Effector memory CD4-positive, alpha-beta T cell (primary cell): ENCODE data around the gene PIH1D2.
"Not testable (repeated sequence)": the region's sequence is repeated elsewhere in the genome, so short reads cannot be mapped to it uniquely, and the experiment has no call there.

Experiments
- DNase-seq, 3 donors: peaks; one replicate each; pipeline ENCODE4 v3.0.0-alpha.2; 2020
- H3K27ac ChIP-seq: 2 replicates; pipeline ENCODE4 v1.7.0; 2013; ENCODE audit warnings: mild to moderate bottlenecking, low read length, moderate library complexity; ENCODE audit not compliant: insufficient read depth, poor library complexity, severe bottlenecking
- H3K27me3 ChIP-seq: replicated peaks from 2 replicates; pipeline ENCODE4 v1.7.0; 2013; ENCODE audit warnings: mild to moderate bottlenecking, low read length; ENCODE audit not compliant: insufficient read depth, control insufficient read depth, poor library complexity, severe bottlenecking
- H3K36me3 ChIP-seq: 2 replicates; pipeline ENCODE4 v1.7.0; 2013; ENCODE audit warnings: mild to moderate bottlenecking, low read length, moderate library complexity; ENCODE audit not compliant: control insufficient read depth, insufficient read depth
- H3K4me1 ChIP-seq: 2 replicates; pipeline ENCODE4 v1.7.0; 2013; ENCODE audit warnings: low read length, mild to moderate bottlenecking; ENCODE audit not compliant: control insufficient read depth, insufficient read depth, poor library complexity, severe bottlenecking
- H3K4me3 ChIP-seq: 2 replicates; pipeline ENCODE4 v1.7.0; 2013; ENCODE audit warnings: low read length, low read depth, mild to moderate bottlenecking; ENCODE audit not compliant: insufficient read depth, poor library complexity, severe bottlenecking
- H3K9me3 ChIP-seq: 2 replicates; pipeline ENCODE4 v1.7.0; 2013; ENCODE audit warnings: mild to moderate bottlenecking, low read length, moderate library complexity; ENCODE audit not compliant: control insufficient read depth

PIH1D2 gene

GRCh38 chr11:112100462-112100861, 26.6 kb upstream of the PIH1D2 start:
- Histone ChIP-seq H3K4me3 (no peak overlapping the region), H3K4me1 (no peaks in the 10 kb centered on the region), H3K36me3 (peaks cover 14% of the 10 kb centered on the region), H3K27me3 (no peaks in the 10 kb centered on the region), H3K9me3 (no peaks in the 10 kb centered on the region), H3K27ac (no peak overlapping the region)
- no peak for DNase-seq

GRCh38 chr11:112097734-112098528, 24.1 kb upstream of the PIH1D2 start:
- Histone ChIP-seq H3K9me3 (no peaks in the 10 kb centered on the region), H3K36me3 (peaks cover 18% of the 10 kb centered on the region), H3K27me3 (no peaks in the 10 kb centered on the region), H3K4me1 (no peaks in the 10 kb centered on the region), H3K27ac (no peak overlapping the region), H3K4me3 (no peak overlapping the region)
- no peak for DNase-seq

- Histone ChIP-seq H3K4me3 (no peak overlapping the region), H3K27ac (no peak overlapping the region), H3K27me3 (no peaks in the 10 kb centered on the region), H3K4me1 (no peaks in the 10 kb centered on the region), H3K36me3 (peaks cover 27% of the 10 kb centered on the region), H3K9me3 (no peaks in the 10 kb centered on the region)
- no peak for DNase-seq
Measured at GRCh38 chr11:112096194-112096593, 22.4 kb upstream of the PIH1D2 start.

GRCh38 chr11:112095302-112095701, 21.5 kb upstream of the PIH1D2 start:
- H3K9me3 ChIP-seq, H3K27ac ChIP-seq, H3K4me1 ChIP-seq, DNase-seq, H3K4me3 ChIP-seq, H3K27me3 ChIP-seq: not testable (repeated sequence)
- H3K36me3 ChIP-seq: peaks cover 33% of the 10 kb centered on the region

GRCh38 chr11:112087212-112087611, 13.4 kb upstream of the PIH1D2 start:
- H3K27ac ChIP-seq: peak overlapping the region; percentile 74
- H3K27me3 ChIP-seq: no peaks in the 10 kb centered on the region
- H3K9me3 ChIP-seq: no peaks in the 10 kb centered on the region
- peak overlapping the region; percentile 82 for H3K4me3 ChIP-seq
- H3K36me3 ChIP-seq: peaks cover 45% of the 10 kb centered on the region
- DNase-seq: no peak
- H3K4me1 ChIP-seq: peaks cover 23% of the 10 kb centered on the region

GRCh38 chr11:112086422-112087191, 12.8 kb upstream of the PIH1D2 start, which contains the start of the genes SDHD and TIMM8B:
Gene SDHD (plus strand): TSS chr11:112086873. CDS start chr11:112086908, 35 bp downstream.
Gene TIMM8B (minus strand): TSS chr11:112086756. CDS start chr11:112086723, 33 bp downstream.
- Histone ChIP-seq H3K4me3 (peak within 1 kb of the TSS; percentile 82), H3K27me3 (no peaks in the 10 kb centered on the region), H3K36me3 (peaks cover 48% of the 10 kb centered on the region), H3K27ac (peak within 1 kb of the TSS; percentile 74), H3K9me3 (no peaks in the 10 kb centered on the region), H3K4me1 (peaks cover 23% of the 10 kb centered on the region)
- peak; percentile 93 to 96 (median 95) for DNase-seq

GRCh38 chr11:112085822-112086421, 12.1 kb upstream of the PIH1D2 start:
- Histone ChIP-seq H3K36me3 (peaks cover 48% of the 10 kb centered on the region), H3K4me3 (peak overlapping the region; percentile 82)
- peak in 2 of 3 donors; percentile 2 to 5 for DNase-seq

GRCh38 chr11:112082729-112083128, 8.9 kb upstream of the PIH1D2 start:
- DNase-seq: no peak
- H3K36me3 ChIP-seq: peaks cover 56% of the 10 kb centered on the region

More at GRCh38 chr11:112085822-112086421, 12.1 kb upstream of the PIH1D2 start:
- H3K9me3 ChIP-seq: no peaks in the 10 kb centered on the region
- H3K27ac ChIP-seq: peak overlapping the region; percentile 74
- H3K4me1 ChIP-seq: peaks cover 23% of the 10 kb centered on the region
- H3K27me3 ChIP-seq: no peaks in the 10 kb centered on the region

GRCh38 chr11:112062923-112063322, 10.9 kb downstream of the PIH1D2 start:
- DNase-seq: no peak

More at GRCh38 chr11:112082729-112083128, 8.9 kb upstream of the PIH1D2 start:
- Histone ChIP-seq H3K27ac (no peak overlapping the region), H3K9me3 (no peaks in the 10 kb centered on the region), H3K4me3 (no peak overlapping the region), H3K27me3 (no peaks in the 10 kb centered on the region), H3K4me1 (peaks cover 16% of the 10 kb centered on the region)

More at GRCh38 chr11:112062923-112063322, 10.9 kb downstream of the PIH1D2 start:
- H3K27ac ChIP-seq: no peak overlapping the region
- peaks cover 15% of the 10 kb centered on the region for H3K36me3 ChIP-seq
- H3K27me3 ChIP-seq: no peaks in the 10 kb centered on the region
- no peak overlapping the region for H3K4me3 ChIP-seq
- no peaks in the 10 kb centered on the region for H3K4me1 ChIP-seq
- H3K9me3 ChIP-seq: no peaks in the 10 kb centered on the region
